ENCODE data around the gene RBM20.
"Not testable (repeated sequence)": the region's sequence is repeated elsewhere in the genome, so short reads cannot be mapped to it uniquely, and the experiment has no call there.

Gene RBM20

GRCh38 chr10:110649347-110650264, 5.5 kb downstream of the RBM20 start:
- DNase-seq: no peak

DNA sequence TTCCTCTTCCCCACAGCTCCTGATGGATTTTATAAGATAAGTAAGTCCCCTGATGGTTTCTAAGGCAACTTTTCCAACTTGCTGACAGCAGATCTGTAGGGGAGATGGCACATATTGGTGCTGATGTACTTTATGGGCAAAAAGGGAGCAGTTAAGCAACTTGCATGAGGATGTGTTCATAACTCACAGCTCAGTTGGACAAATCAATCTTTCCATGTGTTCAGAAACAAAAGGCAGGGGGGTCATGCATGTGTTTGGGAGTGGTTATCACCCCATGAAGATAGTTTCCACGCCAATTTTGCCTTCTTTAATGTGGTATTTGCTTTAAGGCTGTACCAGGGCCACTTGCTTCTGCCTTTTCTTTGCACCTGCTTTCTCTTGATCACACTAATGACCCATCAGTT, 6.1 kb downstream of the RBM20 start:
- no peak for DNase-seq

DNA sequence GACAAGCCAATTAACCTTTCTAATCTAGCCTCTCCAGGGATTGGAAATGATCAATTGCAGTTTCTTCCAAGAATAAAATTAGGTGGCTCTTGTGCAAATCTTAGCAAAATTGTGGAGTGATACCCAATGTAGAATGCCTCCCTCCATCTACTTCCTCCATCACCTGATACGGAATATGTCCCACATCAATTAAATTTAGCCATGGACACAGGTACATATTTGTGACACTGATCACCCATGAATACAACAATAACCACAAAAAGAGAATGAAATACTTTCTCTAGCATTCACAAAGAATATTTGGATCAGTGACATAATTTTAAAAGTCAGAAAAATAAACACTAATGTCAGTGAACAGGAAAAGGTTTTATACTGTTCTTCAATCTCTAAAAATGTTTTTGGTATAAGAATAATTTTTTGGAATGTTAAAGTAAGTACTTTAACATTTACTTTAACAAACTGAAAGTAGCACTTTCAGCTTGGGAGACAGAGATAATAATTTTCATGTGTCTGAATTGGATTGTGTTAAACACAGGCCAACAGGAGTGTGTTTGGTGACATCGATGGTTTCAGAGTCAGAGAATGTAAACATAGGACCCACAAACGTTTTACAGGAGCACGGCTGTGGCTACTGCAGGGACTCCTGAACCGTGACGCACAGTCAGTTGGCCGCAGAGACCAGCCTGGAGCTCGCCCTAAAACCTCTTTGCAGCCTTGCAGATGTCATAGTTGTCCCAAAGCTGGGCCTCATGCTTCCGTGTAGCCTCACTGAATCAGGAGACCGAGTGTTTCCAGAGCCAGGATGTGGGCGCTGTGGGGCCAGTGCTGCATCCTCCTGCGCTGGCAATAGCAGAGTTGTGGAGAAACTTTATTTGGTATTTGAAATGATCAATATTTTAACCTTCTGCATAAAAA, 7.2 kb downstream of the RBM20 start:
- DNase-seq: no peak

DNA sequence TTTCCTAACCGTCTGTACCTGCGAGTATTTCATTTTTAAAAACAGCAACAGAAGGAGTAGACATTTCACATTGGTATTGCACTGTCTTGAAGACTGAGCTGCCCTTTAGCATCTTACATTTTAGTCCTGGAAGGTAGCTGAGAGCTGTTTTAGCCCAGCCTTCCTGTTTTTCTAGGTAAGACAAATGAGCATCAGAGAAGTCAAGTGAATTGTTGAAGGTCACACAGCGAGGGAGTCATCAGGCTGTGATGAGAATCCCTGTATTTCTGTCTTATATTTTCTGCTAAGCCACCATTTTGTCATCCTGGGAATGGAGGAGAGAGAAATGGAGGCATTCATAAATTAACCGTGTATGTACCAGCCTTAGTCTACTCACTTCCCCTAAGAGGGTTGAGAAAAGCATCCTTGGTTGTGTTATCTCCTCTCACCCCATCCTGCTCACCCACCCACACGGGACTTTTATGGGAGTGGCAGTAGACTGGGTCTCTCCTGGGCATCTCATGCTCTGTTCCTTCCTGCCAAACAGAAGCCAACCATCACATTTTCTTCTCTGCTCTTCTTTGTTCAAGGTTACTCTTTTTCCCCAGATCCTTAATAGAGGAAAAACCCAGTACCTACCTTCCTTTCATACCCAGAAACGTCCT, 8.5 kb downstream of the RBM20 start:
- no peak for DNase-seq

GRCh38 chr10:110655320-110655719, 11.2 kb downstream of the RBM20 start:
- no peak for DNase-seq

DNA sequence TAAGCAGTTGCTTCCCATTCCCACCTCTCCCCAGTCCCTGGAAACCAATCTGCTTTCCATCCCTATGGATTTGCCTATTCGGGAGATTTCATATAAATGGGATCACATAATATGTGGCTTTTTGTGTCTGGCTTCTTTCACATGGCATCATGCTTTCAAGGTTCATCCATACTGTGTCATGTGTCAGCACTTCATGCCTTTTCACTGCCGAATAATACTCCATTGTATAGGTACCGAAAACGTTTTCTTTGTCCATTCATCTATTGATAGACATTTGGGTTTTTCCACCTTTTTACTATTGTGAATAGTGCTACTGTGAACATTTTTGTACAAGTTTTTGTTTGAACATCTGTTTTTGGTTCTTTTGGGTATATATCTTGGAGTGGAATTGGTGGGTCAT, 12.5 kb downstream of the RBM20 start:
- no peak for DNase-seq

- DNase-seq: no peak
These were observed 14.0 kb downstream of the RBM20 start for GRCh38 chr10:110657973-110658691.

GRCh38 chr10:110659558-110659957, 15.4 kb downstream of the RBM20 start:
- DNase-seq: no peak

DNA sequence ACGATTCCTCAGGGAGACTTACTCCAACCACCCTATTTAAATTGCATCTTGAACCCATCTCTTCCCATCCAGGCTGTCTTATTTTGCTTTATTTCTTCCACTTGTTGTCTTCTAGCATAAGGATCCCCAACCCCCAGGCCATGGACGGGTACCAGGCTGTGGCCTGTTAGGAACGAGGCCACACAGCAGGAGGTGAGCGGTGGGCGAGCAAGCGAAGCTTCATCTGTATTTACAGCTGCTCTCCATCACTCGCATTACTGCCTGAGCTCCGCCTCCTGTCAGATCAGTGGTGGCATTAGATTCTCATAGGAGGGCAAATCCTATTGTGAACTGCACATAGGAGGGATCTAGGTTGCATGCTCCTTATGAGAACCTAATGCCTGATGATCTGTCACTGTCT, 16.2 kb downstream of the RBM20 start:
- DNase-seq: not testable (repeated sequence)

DNA sequence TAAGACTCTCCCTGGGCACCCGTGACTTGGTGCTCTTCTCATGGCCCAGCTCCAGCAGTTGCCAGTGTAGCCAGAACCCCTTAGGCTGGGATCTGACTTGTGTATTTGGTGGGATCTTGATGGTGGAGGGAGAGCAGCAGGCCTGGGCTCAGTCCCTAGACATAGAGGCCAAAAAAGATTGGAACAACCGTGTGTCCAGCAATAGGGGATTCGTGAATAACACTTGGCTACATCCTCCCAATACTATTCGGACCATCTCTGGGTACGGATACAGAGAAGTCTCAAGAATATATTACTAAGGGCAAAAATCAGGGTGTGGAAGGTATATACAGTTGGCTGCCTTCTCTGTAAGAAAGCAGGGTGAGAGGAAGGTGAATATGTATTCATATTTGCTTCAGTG, 17.2 kb downstream of the RBM20 start:
- DNase-seq: no peak

GRCh38 chr10:110664483-110665420, 20.6 kb downstream of the RBM20 start:
- no peak for DNase-seq

DNA sequence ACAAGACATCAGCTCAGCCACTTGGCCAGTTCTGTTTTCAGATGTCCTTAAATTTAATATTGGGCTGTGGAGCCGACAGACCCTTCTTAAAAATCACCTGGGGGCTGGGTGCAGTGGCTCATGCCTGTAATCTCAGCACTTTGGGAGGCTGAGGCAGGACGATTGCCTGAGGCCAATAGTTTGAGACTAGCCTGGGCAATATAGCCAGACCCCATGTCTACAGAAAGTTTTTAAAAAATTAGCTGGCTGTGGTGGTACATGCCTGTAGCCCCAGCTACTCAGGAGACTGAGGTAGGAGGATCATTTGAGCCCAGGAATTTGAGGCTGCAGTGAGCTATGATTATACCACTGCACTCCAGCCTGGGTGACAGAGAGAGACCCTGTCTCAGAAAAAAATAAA, 22.1 kb downstream of the RBM20 start:
- not testable (repeated sequence) for DNase-seq

DNA sequence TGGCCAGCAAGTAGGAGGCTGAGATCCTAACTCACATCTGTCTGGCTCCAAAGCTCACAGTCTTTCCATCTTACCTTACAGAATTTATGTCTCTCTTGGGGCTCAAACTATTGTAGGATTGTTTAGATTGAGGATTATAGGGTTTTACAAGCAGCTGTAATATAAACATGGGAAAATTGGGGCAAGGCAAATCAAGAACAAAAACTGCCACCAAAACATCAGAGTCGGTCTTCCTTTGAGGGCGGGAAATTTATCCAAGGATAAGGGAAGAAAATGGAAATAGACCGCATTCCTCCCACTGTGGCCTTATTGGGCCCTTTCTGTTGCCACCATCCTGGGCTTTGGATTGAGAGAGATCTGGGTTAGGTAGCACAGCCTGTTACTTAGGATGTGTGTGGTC, 22.5 kb downstream of the RBM20 start:
- no peak for DNase-seq

GRCh38 chr10:110667620-110668343, 23.6 kb downstream of the RBM20 start:
- no peak for DNase-seq

GRCh38 chr10:110668443-110668842, 24.3 kb downstream of the RBM20 start:
- DNase-seq: no peak

DNA sequence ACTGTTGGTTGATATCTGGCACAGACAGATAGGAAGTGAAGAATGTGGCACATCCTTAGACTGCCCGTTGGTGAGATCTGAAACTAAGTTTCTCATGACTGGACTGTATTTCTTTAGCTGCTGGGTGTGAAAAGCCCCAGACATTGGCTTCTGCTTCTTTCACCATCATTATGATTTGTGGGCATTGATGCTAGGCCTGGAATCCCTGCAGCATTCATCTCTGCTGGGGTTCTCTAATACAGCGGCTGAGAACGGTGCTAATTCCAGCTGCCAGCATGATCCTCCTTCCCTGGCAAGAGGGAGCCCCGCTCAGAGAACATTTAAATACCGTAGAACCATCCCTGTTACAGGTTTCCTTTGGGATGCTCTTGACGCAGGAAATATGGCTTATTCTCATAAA, 26.2 kb downstream of the RBM20 start:
- no peak for DNase-seq

DNA sequence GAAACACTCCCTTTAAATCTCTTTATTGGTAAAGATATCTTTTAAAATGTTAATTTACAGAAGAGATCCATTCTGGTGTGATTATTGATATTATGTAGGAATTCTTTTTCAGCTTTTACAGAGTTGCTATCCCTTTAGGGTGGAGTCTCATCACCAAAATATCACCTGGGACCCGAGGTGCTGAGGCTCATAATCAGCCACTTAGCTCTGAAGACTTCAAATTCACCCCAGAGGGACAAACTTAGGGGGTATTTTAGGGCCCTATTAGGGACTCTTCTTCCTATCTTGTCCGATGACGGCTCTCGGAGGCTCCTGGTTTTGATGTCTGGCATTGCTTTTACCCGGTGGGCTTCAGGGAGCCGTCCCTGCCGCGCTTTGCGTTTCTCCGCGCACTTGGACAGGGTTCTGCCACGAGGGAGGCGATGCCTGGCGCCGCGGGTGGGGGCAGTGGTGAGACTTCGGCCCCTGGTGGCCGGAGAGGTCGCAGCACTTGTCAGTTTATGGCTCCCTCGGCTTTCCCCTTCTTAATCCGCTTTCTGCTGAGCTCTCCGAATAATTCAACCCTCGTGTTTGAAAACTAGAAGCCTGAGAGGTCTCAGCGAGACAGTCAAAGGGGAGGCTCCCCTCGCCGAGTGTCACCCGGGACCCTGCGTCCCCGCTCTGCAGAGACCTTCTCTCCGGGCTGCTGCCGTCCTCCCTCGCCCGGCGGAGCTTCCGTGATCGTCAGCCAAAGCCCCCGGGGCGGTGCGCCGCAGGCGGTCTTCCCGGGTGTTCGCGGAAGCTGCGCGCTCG, 27.8 kb downstream of the RBM20 start:
- DNase-seq: peak; percentile 66

DNA sequence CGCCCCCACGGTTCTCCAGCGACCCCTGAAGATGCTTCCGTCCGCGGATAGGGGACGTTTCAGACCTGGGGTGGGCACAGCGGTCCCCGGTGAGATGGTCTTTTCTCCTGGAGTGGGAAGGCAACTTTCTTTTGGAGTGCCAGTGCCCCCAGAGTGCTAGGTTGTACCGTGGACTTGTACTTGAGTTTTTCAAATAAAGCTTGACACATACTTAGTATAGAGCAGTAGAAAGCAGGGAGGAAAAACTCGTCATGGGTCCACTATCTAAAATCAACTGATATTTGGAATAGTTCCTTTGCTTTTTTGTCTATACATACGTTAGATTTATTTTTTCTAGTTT, 28.4 kb downstream of the RBM20 start:
- DNase-seq: no peak

GRCh38 chr10:110676016-110676415, 31.9 kb downstream of the RBM20 start:
- DNase-seq: no peak

Measured in 8988T (cell line).